Left kidney (tissue), 2 donors: ENCODE data around the gene MPP7. TPM values are rescaled to one million over a fixed set of nuclear protein-coding genes. Genes with fewer than 3 reads are reported as not detected.

ENCODE experiments used
- DNase-seq: peaks from one replicate; pipeline ENCODE4 v3.0.0-alpha.2; 2013
- polyA plus RNA-seq: library from polyadenylated mRNA; unstranded; fragments of 120-200 nt; gene quantifications from one replicate; pipeline ENCODE4 v1.2.1, GENCODE V29; 2013; ENCODE audit not compliant: insufficient read length

Gene MPP7
- polyA plus RNA-seq, 1 donor, result 8.8 TPM

DNA sequence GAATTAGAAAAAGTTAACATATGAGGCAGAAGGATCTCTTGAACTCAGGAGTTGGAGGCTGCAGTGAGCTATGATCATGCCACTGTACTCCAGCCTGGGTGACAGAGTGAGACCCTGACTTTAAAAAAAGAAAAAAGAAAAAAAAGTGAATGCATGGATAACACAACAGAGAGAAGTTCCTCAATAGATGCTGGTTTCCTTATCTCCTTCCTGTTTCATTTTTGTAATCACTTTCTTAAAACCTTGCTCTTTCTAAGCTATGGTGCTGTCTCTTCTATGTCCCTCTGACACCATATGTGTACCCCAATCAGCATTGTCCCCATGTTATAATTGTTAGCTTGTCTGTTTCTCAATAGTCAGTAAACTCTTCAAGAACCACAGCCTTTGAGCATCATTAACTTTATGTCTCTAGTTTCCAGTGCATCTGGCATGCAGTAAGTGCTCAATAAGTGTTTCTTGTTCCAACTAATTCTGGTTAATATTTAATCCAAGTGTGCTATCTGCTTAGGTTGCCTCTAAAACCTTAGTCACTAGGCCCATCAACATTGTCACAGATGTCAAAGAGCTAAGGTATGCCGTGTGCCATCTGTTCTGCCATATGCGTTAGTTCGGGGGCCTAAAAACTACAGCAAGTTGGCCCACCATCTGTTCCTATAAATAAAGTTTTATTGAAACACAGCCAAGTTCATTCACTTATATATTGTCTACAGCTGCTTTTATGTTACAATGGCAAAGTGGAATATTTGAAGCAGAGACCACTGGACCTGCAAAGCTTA lies 36.2 kb downstream of the MPP7 start:
- DNase-seq, result no peak

- DNase-seq, result no peak
Observed at GRCh38 chr10:28263136-28263857, 39.6 kb downstream of the MPP7 start.

DNA sequence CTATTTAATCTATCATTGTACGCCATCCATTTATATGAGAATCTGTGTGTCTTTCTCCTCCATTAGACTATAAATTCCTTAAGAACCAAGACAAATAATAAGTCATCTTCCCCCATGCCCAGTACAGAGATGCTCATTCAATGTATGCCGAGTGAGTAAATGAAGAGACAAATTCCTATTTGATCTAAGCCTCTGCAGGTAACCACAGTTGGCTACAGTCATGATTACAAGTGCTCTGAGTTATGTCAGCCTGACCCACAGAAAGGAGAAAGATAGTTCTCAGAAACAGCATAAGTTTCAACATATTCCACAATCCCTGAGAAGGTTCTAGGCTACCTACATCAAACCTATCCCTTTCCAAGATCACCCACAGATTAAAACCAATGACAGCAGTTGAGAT lies 46.1 kb downstream of the MPP7 start:
- no peak for DNase-seq

DNA sequence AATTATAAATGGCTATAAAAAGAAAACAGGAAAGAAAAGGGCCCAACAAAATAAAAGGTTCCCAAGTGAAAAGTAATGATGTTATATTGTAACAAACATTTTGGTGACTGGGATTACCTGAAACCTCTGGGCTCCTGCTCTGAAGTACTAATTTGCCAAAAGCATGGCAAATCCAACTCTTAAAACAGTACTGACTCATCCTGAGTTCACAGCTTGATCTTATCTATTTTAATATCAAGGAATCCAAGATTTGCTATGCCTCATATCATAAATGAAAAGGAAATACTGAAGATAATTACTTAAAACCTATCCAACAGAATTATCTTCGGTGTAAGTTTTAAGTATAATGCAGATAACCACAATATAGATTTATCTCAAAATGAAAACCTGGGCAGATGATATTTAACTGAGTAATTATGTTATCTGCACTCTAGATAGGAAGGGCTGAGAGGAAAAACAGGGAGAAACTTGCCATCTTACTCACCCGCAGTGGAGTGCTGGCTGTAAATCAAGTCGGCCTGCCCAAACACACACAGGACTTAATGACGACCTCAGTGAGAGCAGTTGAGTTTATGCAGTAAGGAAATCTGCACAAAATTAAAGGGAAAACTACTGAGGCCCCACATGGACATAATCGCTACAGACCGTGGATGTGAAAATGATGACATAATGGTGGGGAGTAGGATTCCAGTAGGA lies 48.4 kb downstream of the MPP7 start:
- DNase-seq, result no peak

DNA sequence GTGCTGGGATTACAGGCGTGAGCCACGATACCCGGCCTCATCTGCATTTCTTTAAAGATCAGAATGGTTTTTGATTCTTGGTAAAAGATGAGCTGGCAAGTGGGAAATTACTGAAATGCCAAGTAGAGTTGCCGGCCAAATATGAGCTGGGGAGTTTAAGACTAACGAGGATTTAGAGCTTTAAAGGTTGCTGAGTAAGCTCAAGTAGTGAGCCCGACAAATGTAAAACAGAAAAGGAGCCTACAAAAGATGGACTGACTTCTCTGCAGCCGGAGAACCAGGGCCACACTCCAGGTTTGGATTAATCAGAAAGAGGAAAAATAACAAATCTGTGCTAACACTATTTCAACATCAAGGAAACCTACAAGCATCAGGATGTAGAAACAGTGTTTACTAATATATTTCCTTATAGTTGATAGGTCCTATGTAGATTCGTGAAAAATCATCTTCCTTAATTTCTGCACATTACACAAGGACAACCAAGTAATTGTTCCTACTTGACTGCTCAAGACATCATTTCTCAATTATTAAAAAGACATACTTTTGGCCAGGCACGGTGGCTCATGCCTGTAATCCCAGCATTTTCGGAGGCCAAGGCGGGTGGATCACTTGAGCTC lies 49.6 kb downstream of the MPP7 start:
- DNase-seq, result no peak

Other genes starting within 250 kb of the MPP7 start
- gene WAC, start 230.1 kb upstream of the MPP7 start, polyA plus RNA-seq, result 173 TPM